GM12875 (cell line): Measurements from ENCODE around the gene TGM6.

Source experiments
- H3K4me3 ChIP-seq: one replicate; pipeline ENCODE4 v1.5.1; 2011; ENCODE audit warnings: low read depth, low read length, control low read depth
- CTCF ChIP-seq: IDR thresholded peaks from 2 replicates; pipeline ENCODE4 v1.5.1; 2011; ENCODE audit warnings: low read depth, mild to moderate bottlenecking, control low read depth, inconsistent platforms, low read length, moderate library complexity, borderline replicate concordance; ENCODE audit not compliant: insufficient read depth

The TGM6 gene

GRCh38 chr20:2480381-2480780, 99.7 kb downstream of the TGM6 start:
- no peak overlapping the region for H3K4me3 ChIP-seq
- no peak for TF ChIP-seq CTCF
